ENCODE measurements around the gene NTRK1.
A peak's percentile ranks its signal among the peaks of the same experiment; 100 is the strongest.

GRCh38 chr1:156816561-156817328, 43.9 kb upstream of the NTRK1 start, which contains the start of gene SH2D2A:
- no peak for TF ChIP-seq CTCF (IDR thresholded peaks at IDR 0.05)
- TF ChIP-seq POLR2A (IDR thresholded peaks at IDR 0.05): peak; percentile 65
